ENCODE results near the gene FILIP1.

The FILIP1 gene

GRCh38 chr6:75495011-75495410 lies 1.4 kb upstream of the FILIP1 start:
- no peak for DNase-seq (ENCODE audit: low spot score)

- no peak for DNase-seq (ENCODE audit: low spot score)
Measured at GRCh38 chr6:75494290-75494689, 690 bp upstream of the FILIP1 start.

GRCh38 chr6:75492386-75493153 lies 1.0 kb downstream of the FILIP1 start:
- DNase-seq (ENCODE audit: low spot score): no peak

GRCh38 chr6:75491291-75491690 lies 2.3 kb downstream of the FILIP1 start:
- no peak for DNase-seq (ENCODE audit: low spot score)

- no peak for DNase-seq (ENCODE audit: low spot score)
Measured at GRCh38 chr6:75490706-75491105, 2.9 kb downstream of the FILIP1 start.

- no peak for DNase-seq (ENCODE audit: low spot score)
Measured at GRCh38 chr6:75489025-75489424, 4.6 kb downstream of the FILIP1 start.

- DNase-seq (ENCODE audit: low spot score): no peak
Measured at GRCh38 chr6:75488033-75488432, 5.6 kb downstream of the FILIP1 start.

- no peak for DNase-seq (ENCODE audit: low spot score)
Measured at GRCh38 chr6:75486850-75487518, 6.6 kb downstream of the FILIP1 start.

- DNase-seq (ENCODE audit: low spot score): no peak
Measured at GRCh38 chr6:75484535-75484934, 9.1 kb downstream of the FILIP1 start.

- no peak for DNase-seq (ENCODE audit: low spot score)
Measured at GRCh38 chr6:75483136-75483952, 10.3 kb downstream of the FILIP1 start.

- no peak for DNase-seq (ENCODE audit: low spot score)
Measured at GRCh38 chr6:75481936-75482593, 11.5 kb downstream of the FILIP1 start.

- DNase-seq (ENCODE audit: low spot score): no peak
Measured at GRCh38 chr6:75481394-75481793, 12.2 kb downstream of the FILIP1 start.

- DNase-seq (ENCODE audit: low spot score): no peak
Measured at GRCh38 chr6:75480425-75480824, 13.2 kb downstream of the FILIP1 start.

- no peak for DNase-seq (ENCODE audit: low spot score)
Measured at GRCh38 chr6:75479712-75480111, 13.9 kb downstream of the FILIP1 start.

GRCh38 chr6:75478929-75479328 lies 14.7 kb downstream of the FILIP1 start:
- DNase-seq (ENCODE audit: low spot score): no peak

GRCh38 chr6:75472885-75473284 lies 20.7 kb downstream of the FILIP1 start:
- no peak for DNase-seq (ENCODE audit: low spot score)

GRCh38 chr6:75467966-75468365 lies 25.6 kb downstream of the FILIP1 start:
- DNase-seq (ENCODE audit: low spot score): no peak

GRCh38 chr6:75467284-75467683 lies 26.3 kb downstream of the FILIP1 start:
- DNase-seq (ENCODE audit: low spot score): no peak

GRCh38 chr6:75466636-75467035 lies 27.0 kb downstream of the FILIP1 start:
- no peak for DNase-seq (ENCODE audit: low spot score)

- no peak for DNase-seq (ENCODE audit: low spot score)
Measured at GRCh38 chr6:75463908-75464307, 29.7 kb downstream of the FILIP1 start.

GRCh38 chr6:75463061-75463460 lies 30.5 kb downstream of the FILIP1 start:
- DNase-seq (ENCODE audit: low spot score): no peak

- no peak for DNase-seq (ENCODE audit: low spot score)
Measured at GRCh38 chr6:75460681-75461080, 32.9 kb downstream of the FILIP1 start.
